Astrocyte of the spinal cord (primary cell): ENCODE data around the gene ADAMTS2.
"Not testable (repeated sequence)": the region's sequence is repeated elsewhere in the genome, so short reads cannot be mapped to it uniquely, and the experiment has no call there.

Experiments
- DNase-seq: peaks from one replicate; pipeline ENCODE4 v3.0.0; 2011; ENCODE audit warnings: low read depth, low spot score
- H3K4me3 ChIP-seq: 2 replicates; pipeline ENCODE4 v1.5.1; 2011; ENCODE audit warnings: low read depth, mild to moderate bottlenecking, low read length, moderate library complexity
- CTCF ChIP-seq: IDR thresholded peaks from 2 replicates; pipeline ENCODE4 v1.5.1; 2012; ENCODE audit warnings: low read depth, mild to moderate bottlenecking, low read length, inconsistent platforms
- in situ Hi-C: cut with HindIII; loops from 2 replicates; pipeline ENCODE4 v1.10.0; 2017; ENCODE audit warnings: low sequenced_read_pairs

The ADAMTS2 gene

GRCh38 chr5:179111267-179112207 lies 233.7 kb downstream of the ADAMTS2 start:
- H3K4me3 ChIP-seq: no peak overlapping the region
- in situ Hi-C loops: no loop called here
- DNase-seq: no peak
- TF ChIP-seq CTCF: no peak

- H3K4me3 ChIP-seq: no peak overlapping the region
- in situ Hi-C loops: no loop called here
- DNase-seq: no peak
- no peak for TF ChIP-seq CTCF
Measured at GRCh38 chr5:179110528-179110927, 234.7 kb downstream of the ADAMTS2 start.

- H3K4me3 ChIP-seq, DNase-seq, in situ Hi-C loops: not testable (repeated sequence)
Measured at GRCh38 chr5:179101282-179101681, 244.0 kb downstream of the ADAMTS2 start.

GRCh38 chr5:179089502-179089901 lies 255.8 kb downstream of the ADAMTS2 start:
- H3K4me3 ChIP-seq: no peak overlapping the region
- no peak for DNase-seq
- TF ChIP-seq CTCF: no peak
- in situ Hi-C loops: no loop called here

- no peak for DNase-seq
- in situ Hi-C loops: no loop called here
- H3K4me3 ChIP-seq: no peak overlapping the region
- no peak for TF ChIP-seq CTCF
Measured at GRCh38 chr5:179080724-179081123, 264.5 kb downstream of the ADAMTS2 start.

- peak; percentile 13 for DNase-seq
- no peak overlapping the region for H3K4me3 ChIP-seq
- TF ChIP-seq CTCF: no peak
- in situ Hi-C loops: no loop called here
Measured at GRCh38 chr5:179079165-179079987, 265.9 kb downstream of the ADAMTS2 start.

GRCh38 chr5:179065703-179066102 lies 279.6 kb downstream of the ADAMTS2 start:
- in situ Hi-C loops: no loop called here
- no peak for TF ChIP-seq CTCF
- no peak for DNase-seq
- H3K4me3 ChIP-seq: no peak overlapping the region
